ENCODE measurements around the gene ZNF524.

The ZNF524 gene

DNA sequence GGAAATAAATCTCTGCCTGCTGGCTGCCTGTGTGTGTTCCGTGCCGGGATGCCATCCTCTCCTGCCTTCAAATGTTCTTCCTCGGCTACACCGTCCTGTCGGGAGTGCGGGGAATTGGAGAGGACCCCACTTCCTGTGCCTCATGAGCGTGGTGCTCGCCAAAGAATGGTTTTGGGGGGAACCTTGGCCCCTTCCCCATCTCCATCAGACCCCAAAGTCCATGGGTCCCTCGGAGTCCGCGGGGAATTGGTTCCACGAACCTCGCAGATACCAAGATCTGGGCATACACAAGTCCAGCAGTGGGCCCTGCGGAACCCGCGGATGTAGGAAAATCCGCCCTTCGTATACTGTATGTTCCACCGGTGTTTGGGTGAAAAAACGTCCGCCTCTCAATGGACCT, 3.0 kb downstream of the ZNF524 start:
- no peak for DNase-seq

DNA sequence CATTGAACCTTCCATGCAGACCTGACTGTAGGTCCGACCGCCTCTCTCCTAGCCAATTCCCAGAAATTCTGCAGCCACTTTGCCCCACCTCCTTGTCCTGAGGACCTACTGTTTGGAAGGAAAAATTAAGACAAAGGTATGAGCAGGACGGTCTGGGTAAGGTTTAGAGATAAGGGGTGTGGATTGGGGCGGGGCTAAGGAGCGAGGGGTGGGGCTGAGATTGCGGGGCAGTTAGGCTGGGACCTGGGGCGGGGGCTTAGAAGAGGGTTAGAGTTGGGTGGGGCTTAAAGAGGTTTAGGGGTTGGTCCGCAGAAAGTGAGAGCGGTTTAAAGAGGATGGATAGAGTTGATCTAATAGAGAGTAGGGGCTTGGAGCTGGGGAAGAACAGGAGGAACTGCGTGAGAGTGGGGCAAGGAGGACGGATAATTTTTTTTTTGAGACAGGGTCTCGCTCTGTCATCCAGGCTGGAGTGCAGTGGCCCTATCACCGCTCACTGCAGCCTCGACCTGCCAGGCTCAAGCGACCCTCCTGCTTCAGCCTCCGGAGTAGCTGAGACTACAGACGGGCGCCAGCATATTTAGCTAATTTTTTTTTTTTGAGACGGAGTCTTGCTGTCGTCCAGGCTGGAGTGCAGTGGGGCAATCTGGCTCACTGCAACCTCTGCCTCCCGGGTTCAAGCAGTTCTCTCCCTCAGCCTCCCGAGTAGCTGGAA, 3.6 kb downstream of the ZNF524 start:
- DNase-seq, result no peak

DNA sequence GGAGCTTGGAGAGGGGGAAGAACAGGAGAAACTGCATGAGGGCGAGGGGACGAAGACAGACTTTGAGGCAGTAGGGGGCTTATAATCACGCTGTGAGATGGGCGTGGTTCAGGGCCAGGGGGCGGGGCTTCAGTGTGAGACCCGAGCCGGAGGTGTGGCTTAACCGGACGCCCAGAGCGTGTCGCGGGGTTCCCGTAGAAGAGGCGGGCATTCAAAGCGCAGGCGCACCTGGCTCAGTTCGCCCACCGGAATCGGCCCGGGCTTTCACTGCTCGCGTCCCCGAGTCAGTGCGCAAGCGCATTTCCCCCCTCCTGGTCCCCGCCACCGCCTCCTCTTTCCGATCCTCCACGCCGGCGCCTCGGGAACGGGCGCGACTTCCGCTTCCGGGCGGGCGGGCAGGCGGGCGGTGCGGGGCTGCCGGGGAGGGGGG, 5.1 kb downstream of the ZNF524 start:
- DNase-seq, result peak; percentile 96

DNA sequence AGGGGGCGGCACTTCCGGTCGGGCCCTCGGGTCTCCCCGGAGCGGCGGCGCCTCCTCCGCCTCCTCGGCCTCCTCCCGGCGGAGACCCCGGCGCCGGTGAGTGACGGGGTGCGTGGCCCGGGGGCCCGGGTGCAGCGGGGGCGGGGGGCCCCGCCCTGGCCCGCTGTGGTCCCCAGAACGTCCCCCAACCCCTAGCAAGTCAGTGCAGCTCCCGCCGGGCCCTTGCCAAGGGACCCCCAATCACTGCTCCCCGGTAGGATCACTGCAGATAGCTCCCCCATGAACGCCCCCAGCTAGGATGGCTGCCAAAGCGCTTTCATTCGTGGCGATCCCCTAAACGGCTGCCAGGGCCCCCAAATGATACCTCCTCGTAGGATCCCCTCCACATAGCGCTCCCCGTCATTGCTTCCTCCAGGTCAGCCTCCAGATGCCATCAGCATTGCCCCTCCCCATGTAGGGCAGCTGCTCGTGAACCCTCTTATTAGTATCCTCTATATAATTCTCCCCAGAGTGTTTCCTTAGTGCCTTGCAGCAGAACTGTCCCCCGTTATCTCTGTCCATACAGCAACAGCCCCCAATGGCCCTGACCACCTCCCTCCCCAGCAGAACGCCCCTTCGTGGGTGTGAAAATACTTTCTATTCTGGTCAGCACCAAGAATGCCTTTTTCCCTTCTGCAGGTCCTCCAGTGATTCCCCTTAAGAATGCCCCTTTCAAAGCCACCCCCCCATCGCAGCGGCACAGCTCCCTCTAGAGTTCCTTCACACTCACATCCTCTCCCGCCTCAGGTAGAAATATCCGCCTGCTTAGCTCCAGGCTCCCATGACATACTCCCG, 5.8 kb downstream of the ZNF524 start, which contains the start of gene ZNF865:
TSS of gene ZNF865 (plus strand) at position 11 of the 834 bp plus-strand sequence. CDS start 7,972 bp downstream, outside the sequence.
- DNase-seq, result peak; percentile 75

DNA sequence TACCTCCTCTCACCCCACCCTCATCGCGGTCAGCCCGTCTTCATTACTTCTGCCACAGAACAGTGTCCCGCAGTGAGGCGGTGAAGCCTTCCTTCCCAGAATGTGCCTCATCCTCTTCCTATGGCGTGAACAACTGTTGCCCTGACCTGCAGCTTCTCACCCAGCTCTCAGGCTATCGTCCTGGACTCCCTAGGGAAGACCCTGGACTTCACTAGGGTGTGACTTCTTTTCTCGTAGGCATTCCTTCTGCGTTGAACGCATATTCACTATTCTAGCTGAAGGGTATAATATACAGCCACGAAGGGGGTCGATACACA, 6.3 kb downstream of the ZNF524 start:
- DNase-seq, result no peak

DNA sequence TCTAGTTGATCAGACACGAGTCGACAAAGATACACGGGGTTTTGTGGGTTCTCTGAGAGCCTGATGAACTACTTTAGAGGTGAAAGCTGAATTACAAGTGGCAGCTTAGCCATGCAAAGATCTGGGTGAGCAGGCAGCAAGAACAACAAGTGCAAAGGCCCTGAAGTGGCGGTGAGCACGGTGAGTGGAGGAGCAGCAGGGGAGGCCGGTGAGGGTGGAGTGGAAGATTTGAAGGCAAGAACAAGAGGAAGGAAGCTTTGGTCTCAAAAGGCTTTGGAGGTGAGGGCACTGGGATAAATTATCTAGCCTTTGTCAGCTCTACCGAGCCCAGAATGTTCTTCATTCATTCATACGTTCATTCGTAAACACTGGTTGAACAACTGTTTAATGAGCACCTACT, 6.7 kb downstream of the ZNF524 start:
- no peak for DNase-seq

DNA sequence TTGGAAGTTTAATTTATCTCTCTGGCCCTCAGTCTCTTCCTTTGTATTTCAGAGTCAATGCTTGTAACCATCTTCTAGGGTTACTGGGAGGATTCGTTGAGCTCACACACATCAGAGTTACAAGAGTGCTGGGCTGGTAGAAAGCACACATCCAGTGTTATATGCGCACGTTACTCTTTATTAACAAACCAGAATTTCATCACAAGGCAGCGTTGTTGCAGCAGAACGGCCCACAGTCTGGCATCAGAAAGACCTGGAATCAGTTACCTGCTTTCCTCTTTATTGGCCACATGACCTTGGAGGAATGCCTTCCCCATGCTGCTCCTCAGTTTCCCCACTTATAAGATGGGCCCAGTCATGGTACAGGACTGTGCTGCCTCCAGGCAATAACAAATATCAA, 9.2 kb downstream of the ZNF524 start:
- no peak for DNase-seq

DNA sequence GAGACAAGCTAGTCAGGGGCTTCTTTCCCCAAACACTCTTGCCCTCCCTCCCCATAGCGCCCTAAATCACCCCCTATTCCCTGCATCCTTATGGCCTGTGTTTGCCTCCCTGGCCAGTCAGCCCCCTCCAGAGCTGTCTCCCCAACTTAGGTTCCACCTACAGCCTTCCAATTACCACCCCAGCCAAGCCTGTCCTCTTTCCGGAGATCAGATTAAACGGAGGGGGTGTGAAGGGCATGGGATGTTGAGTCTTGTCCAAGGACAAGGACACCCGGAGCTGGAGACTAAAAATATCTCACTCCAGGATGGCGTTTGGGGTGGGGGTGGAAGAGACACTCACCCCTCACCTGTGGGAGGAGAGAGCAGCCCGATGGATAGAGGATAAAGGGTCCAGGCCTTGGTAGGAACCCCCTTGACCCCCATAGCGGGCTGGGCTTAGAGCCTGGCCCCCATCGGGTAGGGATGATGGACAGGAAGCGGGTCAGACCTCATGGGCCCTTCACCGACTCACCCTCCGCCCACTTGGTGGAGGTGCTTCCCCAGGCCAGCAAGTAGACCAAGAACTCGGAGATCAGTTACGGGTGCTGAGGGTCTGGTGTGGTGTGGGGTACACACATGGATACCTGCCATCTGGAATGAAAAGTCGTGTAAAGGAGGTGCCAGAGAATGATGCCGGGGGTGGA, 11.4 kb downstream of the ZNF524 start:
- no peak for DNase-seq

DNA sequence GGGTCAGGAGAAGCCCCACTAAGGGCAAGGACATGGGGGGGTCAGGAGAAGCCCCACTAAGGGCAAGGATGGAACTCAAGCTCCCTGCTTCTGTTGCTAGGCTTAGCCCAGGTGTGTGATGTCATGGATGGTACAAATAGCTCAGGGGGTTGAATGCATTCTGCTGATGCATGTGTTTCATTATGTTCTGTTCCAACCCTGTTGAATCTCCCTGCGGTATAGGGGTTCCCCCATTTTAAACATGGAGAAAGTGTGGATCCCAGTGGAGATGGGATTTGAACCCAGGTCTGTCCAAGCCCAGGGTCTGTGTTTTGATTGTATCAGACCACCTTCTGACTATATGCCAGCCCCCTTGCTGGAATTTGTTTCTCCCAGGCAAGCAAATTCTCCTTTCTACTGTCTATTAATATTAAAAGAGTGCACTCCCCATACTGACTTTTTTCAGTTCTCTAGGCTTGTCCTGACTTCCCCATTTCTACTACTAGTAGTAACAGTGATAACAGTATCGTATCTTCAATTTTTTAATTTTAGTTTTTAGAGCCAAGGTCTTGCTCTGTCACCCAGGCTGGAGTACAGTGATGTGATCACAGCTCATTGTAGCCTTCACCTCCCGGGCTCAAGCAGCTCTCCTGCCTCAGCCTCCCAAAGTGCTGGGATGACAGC, 12.0 kb downstream of the ZNF524 start:
- no peak for DNase-seq

DNA sequence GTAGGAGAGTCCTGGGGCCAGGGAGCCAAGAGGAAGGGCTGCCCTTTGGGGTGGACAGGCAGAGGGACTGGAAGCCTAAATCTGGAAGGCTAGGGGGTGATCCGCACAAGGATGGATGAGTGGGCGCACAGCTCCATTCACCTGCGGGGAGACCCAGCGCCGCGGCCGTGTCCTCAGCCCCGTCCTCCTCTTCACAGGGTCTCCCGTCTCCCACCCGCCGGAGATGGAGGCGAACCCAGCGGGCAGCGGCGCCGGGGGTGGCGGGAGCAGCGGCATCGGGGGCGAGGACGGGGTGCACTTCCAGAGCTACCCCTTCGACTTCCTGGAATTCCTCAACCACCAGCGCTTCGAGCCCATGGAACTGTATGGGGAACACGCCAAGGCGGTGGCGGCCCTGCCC, 13.3 kb downstream of the ZNF524 start:
- no peak for DNase-seq

DNA sequence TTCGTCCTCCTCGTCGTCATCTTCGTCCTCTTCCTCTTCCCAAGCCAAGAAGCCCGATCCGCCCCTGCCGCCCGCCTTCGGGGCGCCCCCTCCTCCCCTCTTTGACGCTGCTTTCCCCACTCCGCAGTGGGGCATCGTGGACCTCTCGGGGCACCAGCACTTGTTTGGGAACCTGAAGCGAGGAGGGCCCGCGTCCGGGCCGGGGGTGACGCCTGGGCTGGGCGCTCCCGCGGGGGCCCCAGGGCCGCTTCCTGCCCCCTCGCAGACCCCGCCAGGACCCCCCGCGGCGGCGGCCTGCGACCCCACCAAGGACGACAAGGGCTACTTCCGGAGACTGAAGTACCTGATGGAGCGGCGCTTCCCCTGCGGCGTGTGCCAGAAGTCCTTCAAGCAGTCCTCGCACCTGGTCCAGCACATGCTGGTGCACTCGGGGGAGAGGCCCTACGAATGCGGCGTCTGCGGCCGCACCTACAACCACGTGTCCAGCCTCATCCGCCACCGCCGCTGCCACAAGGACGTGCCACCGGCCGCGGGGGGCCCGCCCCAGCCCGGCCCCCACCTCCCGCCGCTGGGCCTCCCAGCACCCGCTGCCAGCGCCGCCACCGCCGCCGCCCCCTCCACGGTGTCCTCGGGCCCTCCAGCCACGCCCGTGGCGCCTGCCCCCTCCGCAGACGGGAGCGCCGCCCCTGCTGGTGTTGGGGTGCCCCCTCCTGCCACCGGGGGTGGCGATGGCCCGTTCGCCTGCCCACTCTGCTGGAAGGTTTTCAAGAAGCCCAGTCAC, 14.0 kb downstream of the ZNF524 start:
- no peak for DNase-seq

DNA sequence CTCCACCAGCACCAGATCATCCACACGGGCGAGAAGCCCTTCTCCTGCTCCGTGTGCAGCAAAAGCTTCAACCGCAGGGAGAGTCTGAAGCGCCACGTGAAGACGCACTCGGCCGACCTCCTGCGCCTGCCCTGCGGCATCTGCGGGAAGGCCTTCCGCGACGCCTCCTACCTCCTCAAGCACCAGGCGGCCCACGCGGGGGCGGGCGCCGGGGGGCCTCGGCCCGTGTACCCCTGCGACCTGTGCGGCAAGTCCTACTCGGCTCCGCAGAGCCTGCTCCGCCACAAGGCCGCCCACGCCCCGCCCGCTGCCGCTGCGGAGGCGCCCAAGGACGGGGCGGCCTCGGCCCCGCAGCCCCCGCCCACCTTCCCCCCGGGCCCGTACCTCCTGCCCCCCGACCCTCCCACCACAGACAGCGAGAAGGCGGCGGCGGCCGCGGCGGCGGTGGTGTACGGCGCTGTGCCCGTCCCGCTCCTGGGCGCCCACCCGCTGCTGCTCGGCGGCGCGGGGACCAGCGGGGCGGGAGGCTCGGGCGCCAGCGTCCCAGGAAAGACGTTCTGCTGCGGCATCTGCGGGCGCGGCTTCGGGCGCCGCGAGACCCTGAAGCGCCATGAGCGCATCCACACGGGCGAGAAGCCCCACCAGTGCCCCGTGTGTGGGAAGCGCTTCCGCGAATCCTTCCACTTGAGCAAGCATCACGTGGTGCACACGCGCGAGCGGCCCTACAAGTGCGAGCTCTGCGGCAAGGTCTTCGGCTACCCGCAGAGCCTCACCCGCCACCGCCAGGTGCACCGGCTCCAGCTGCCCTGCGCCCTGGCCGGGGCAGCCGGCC, 14.8 kb downstream of the ZNF524 start:
- DNase-seq, result no peak

DNA sequence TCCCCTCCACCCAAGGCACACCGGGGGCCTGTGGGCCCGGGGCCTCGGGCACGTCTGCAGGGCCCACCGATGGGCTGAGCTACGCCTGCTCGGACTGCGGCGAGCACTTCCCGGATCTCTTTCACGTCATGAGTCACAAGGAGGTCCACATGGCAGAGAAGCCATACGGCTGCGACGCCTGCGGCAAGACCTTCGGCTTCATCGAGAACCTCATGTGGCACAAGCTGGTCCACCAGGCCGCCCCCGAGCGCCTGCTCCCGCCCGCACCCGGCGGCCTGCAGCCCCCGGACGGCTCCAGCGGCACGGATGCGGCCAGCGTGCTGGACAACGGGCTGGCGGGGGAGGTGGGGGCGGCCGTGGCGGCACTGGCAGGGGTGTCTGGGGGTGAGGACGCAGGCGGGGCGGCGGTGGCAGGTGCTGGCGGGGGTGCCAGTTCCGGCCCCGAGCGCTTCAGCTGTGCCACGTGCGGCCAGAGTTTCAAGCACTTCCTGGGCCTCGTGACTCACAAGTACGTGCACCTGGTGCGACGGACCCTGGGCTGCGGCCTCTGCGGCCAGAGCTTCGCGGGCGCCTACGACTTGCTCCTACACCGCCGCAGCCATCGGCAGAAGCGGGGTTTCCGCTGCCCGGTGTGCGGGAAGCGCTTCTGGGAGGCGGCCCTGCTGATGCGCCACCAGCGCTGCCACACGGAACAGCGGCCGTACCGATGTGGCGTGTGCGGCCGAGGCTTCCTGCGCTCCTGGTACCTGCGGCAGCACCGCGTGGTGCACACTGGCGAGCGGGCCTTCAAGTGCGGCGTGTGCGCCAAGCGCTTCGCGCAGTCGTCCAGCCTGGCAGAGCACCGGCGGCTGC, 15.7 kb downstream of the ZNF524 start:
- DNase-seq, result no peak

DNA sequence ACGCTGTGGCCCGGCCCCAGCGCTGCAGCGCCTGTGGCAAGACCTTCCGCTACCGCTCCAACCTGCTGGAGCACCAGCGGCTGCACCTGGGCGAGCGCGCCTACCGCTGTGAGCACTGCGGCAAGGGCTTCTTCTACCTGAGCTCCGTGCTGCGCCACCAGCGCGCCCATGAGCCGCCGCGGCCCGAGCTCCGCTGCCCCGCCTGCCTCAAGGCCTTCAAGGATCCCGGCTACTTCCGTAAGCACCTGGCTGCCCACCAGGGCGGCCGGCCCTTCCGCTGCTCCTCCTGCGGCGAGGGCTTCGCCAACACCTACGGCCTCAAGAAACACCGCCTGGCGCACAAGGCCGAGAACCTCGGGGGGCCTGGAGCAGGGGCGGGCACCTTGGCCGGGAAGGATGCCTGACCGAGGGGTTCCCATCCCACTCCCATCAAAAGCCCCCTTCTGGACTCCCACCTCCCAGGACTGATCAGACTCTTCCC, 16.3 kb downstream of the ZNF524 start:
- DNase-seq, result no peak

DNA sequence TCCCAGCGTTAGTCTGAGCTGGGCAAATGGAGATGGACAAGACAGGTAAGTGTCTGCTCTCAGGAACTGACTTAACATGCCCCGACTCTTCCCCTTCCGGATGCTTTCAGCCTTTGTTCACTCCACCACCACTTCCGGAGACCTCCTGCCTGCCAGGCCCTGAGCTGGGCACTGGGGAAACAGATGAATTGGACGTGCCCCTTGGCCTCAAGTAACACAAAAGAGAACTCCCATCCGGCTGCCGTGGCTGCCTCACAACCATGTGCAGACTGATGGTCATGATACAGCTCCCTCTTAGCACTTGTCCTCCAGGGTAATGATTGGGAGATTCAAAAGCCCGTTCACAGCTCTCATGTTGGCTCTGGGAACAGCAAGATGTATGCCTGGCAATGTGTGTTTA, 17.3 kb downstream of the ZNF524 start:
- DNase-seq, result no peak

DNA sequence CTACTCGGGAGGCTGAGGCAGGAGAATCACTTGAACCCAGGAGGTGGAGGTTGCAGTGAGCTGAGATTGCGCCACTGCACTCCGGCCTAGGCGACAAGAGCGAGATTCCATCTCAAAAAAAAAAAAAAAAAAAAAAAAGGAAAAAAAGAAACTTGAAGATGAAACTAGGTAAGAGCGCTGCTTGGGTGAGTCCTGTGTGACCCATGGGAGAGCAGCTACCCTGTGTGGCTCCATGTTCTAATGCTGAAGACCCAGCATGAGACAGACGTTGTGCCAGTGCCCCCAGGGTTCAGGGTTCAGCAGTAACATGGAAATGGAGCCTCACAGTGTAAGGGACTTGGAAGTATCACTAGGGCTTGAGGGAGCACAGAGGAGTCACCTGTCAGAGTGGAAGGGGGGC, 18.3 kb downstream of the ZNF524 start:
- DNase-seq, result no peak

DNA sequence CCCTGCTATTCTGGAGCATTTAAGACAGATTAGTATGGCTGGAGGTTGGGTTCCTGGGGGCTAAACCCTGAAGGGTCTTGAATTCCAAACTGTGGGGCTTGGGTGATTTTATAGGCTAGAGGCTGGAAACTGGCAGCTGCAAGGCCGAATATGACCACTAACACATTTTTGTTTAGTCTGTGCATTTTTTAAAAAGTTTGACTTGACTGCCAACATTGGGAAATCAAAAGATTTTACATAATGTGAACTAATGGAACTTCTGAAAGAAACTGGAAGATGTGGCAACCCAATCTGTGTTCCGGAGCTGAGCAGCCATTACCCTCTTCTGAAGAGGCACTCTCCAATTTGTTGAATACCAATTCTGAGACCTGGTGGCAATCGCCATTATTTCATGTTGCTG, 19.2 kb downstream of the ZNF524 start:
- DNase-seq, result no peak

DNA sequence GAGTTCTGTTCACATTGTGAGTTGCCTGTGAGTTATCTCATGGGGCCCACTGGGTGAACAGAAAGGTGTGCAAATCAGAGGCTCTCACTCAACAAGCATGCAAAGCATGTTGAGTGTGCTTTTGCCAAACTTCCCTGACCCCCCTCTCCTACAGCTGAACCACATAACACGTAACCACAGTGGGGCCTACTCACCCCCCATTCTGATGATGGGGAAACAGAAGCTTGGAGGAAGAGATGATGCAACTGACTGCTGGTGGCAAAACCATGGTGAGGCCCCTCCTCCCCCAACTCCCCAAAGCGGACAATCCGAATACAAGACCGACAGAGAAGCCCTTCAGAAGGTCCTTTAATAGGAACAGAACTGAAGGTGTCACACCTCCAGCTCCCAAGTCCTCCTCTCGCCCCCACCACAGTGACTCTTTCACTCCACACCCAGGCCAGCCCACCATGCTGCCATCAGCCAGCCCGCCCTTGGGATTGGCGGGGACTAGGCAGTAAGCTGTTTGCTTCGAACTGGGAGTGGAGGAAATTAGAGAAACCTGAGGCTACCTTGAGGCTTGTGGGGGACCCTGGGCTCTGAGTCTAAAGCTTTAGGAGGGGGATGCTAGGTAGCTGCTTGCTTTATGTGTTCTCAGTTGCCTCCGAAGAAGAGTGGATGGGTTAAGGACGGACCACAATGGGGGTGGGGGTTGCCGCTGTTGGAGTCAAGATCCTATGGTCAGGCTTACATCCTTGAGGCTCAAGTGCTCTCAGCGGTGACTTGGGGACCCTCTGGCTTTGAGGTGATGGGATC, 20.5 kb downstream of the ZNF524 start:
- DNase-seq, result no peak

DNA sequence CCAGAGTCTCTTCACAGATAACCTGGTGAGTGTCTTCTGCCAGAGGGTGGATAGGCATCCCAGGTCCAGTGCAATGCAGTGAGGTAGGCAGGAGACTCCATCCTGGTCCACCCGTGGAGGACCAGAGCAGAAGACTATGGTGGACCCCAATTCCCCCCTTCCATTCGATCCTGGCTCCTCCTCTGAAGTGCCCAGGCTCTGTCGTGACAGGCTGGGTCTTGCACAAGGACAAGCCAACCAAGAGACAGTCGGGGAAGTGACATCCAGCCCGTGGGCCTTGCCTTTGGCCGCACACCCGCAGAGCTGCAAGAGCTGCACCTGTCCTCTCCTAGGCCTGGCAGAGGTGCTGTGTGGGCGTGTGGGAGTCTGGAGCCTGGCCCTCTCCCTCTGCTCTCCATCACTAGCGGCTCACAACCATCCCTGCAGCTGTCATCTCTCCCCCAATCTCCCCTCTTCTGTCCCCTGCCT, 21.2 kb downstream of the ZNF524 start:
- DNase-seq, result no peak

Data from NCI-H526 treated with DMSO at 0.1 percent for 48 hours (cell line).